LNCaP clone FGC (cell line): ENCODE data around the gene SYCP1.

Source experiments
- DNase-seq: peaks from one replicate; pipeline ENCODE4 v3.0.0-alpha.2; 2011; ENCODE audit warnings: low read depth
- H3K4me3 ChIP-seq: 2 replicates; pipeline ENCODE4 v1.5.1; 2011; ENCODE audit warnings: mild to moderate bottlenecking, low read depth, low read length, control low read depth
- CTCF ChIP-seq: IDR thresholded peaks from 2 replicates; pipeline ENCODE4 v1.5.1; 2012; ENCODE audit warnings: mild to moderate bottlenecking; ENCODE audit not compliant: control insufficient read depth, insufficient read depth; ENCODE audit errors: extremely low read depth

Gene SYCP1

GRCh38 chr1:115023593-115023992, 168.9 kb downstream of the SYCP1 start:
- no peak for TF ChIP-seq CTCF
- no peak overlapping the region for H3K4me3 ChIP-seq
- DNase-seq, result no peak

GRCh38 chr1:115029526-115029925, 174.9 kb downstream of the SYCP1 start, which contains the start of gene TSHB:
Gene TSHB (plus strand): TSS chr1:115029826. CDS start chr1:115033363, 3,537 bp downstream.
- no peak for DNase-seq
- no peak within 1 kb of the TSS for H3K4me3 ChIP-seq
- no peak for TF ChIP-seq CTCF

GRCh38 chr1:115031595-115031994, 176.9 kb downstream of the SYCP1 start:
- no peak overlapping the region for H3K4me3 ChIP-seq
- no peak for TF ChIP-seq CTCF
- no peak for DNase-seq

- no peak overlapping the region for H3K4me3 ChIP-seq
- no peak for DNase-seq
- no peak for TF ChIP-seq CTCF
These were observed 181.0 kb downstream of the SYCP1 start for GRCh38 chr1:115035652-115036051.

- DNase-seq, result no peak
- no peak for TF ChIP-seq CTCF
- no peak overlapping the region for H3K4me3 ChIP-seq
These were observed 182.3 kb downstream of the SYCP1 start for GRCh38 chr1:115036814-115037507.

GRCh38 chr1:115040501-115040900, 185.8 kb downstream of the SYCP1 start:
- peak; percentile 36; the same call in 1 of the 2 replicates for TF ChIP-seq CTCF
- no peak for DNase-seq
- H3K4me3 ChIP-seq, result no peak overlapping the region

- DNase-seq, result peak; percentile 26
- H3K4me3 ChIP-seq, result no peak overlapping the region
- peak; percentile 71 for TF ChIP-seq CTCF
These were observed 187.0 kb downstream of the SYCP1 start for GRCh38 chr1:115041654-115042053.
